Prostate gland (tissue), 2 donors: ENCODE measurements around the gene NFIC. TPM values are rescaled to one million over a fixed set of nuclear protein-coding genes. Genes with fewer than 3 reads are reported as not detected.

Source experiments
- DNase-seq: peaks from one replicate; pipeline ENCODE4 v3.0.0-alpha.2; 2019; ENCODE audit warnings: low spot score
- H3K27ac ChIP-seq, 2 donors: fragments of 200-600 bp; sonication (generic); 2 replicates each; pipeline ENCODE4 v1.5.1; 2017 to 2019
- H3K27me3 ChIP-seq: fragments of 200-600 bp; sonication (generic); replicated peaks from 2 replicates; pipeline ENCODE4 v1.5.1; 2019; ENCODE audit not compliant: insufficient read depth
- H3K36me3 ChIP-seq, 2 donors: fragments of 200-600 bp; sonication (generic); 1 replicate in 1 of 2; 2 replicates in 1 of 2; pipeline versions ENCODE4 v1.5.1 to v1.8.1; 2017 to 2019
- H3K4me1 ChIP-seq: fragments of 200-600 bp; sonication (generic); replicated peaks from 2 replicates; pipeline ENCODE4 v1.5.1; 2019
- H3K4me3 ChIP-seq, 2 donors: fragments of 200-600 bp; sonication (generic); 2 replicates each; pipeline ENCODE4 v1.5.1; 2017 to 2019
- H3K9me3 ChIP-seq: fragments of 200-600 bp; sonication (generic); 2 replicates; pipeline ENCODE4 v1.5.1; 2017
- POLR2A ChIP-seq: fragments of 450-650 bp; IDR thresholded peaks from one replicate; pipeline ENCODE4 v1.6.1; 2016; ENCODE audit warnings: antibody characterized with exemption, mild to moderate bottlenecking
- POLR2AphosphoS5 ChIP-seq: sonication (generic); formaldehyde crosslinking; IDR thresholded peaks from one replicate; pipeline ENCODE4 v1.6.1; 2017; ENCODE audit warnings: antibody characterized with exemption
- WGBS: methylation state at CpG from one replicate; pipeline ENCODE4 v1.1.5; 2018; 5-methylcytosine and 5-hydroxymethylcytosine counted together
- intact Hi-C: fragments of 100-400 bp; cut with DNase I; formaldehyde crosslinking; loops from one replicate; pipeline ENCODE4 v1.14.2; 2022
- total RNA-seq, 2 donors: library from RNA; depleted of rRNA; stranded (reverse); fragments of >200 nt; gene quantifications; one replicate each; pipeline ENCODE4 v1.1.0, GENCODE V29; 2016
- TF ChIP-seq, protein P1 (sequence below), 4 experiments: fragments of 200-600 bp in 2 of 4; fragments of 450-650 bp in 2 of 4; sonication (generic) in 2 of 4; IDR thresholded peaks; 1 replicate in 3 of 4; 2 replicates in 1 of 4; pipeline ENCODE4 v1.5.1; 2016 to 2019; ENCODE audit warnings: antibody characterized with exemption in 4 of 4, mild to moderate bottlenecking in 2 of 4, moderate library complexity in 2 of 4

Gene NFIC
- total RNA-seq, 2 donors from 2014 or later: 160 to 168 TPM

GRCh38 chr19:3403489-3404323 lies 37.3 kb downstream of the NFIC start:
- Histone ChIP-seq H3K36me3 (no peaks in the 10 kb centered on the region), H3K4me1 (peaks cover 19% of the 10 kb centered on the region), H3K9me3 (no peaks in the 10 kb centered on the region), H3K27ac (peak overlapping the region; percentile 99 to 100), H3K27me3 (no peaks in the 10 kb centered on the region), H3K4me3 (peak overlapping the region; percentile 31 to 33)
- TF ChIP-seq POLR2AphosphoS5 (peak; percentile 81), POLR2A (no peak)
- WGBS: 11% methylated on average over 48 of the region's 49 CpGs
- DNase-seq: peak; percentile 88
- intact Hi-C loops: no loop called here

GRCh38 chr19:3404324-3405260 lies 38.2 kb downstream of the NFIC start:
- H3K4me3 ChIP-seq: peak overlapping the region; percentile 31 to 33
- peak overlapping the region; percentile 99 to 100 for H3K27ac ChIP-seq
- 2% methylated on average over 50 of the region's 62 CpGs for WGBS

GRCh38 chr19:3405261-3405653 lies 38.9 kb downstream of the NFIC start:
- Histone ChIP-seq H3K4me3 (peak overlapping the region; percentile 31 to 33), H3K36me3 (no peaks in the 10 kb centered on the region), H3K27ac (peak overlapping the region; percentile 99 to 100), H3K4me1 (peaks cover 26% of the 10 kb centered on the region), H3K9me3 (no peaks in the 10 kb centered on the region), H3K27me3 (no peaks in the 10 kb centered on the region)
- TF ChIP-seq, protein P1, sequence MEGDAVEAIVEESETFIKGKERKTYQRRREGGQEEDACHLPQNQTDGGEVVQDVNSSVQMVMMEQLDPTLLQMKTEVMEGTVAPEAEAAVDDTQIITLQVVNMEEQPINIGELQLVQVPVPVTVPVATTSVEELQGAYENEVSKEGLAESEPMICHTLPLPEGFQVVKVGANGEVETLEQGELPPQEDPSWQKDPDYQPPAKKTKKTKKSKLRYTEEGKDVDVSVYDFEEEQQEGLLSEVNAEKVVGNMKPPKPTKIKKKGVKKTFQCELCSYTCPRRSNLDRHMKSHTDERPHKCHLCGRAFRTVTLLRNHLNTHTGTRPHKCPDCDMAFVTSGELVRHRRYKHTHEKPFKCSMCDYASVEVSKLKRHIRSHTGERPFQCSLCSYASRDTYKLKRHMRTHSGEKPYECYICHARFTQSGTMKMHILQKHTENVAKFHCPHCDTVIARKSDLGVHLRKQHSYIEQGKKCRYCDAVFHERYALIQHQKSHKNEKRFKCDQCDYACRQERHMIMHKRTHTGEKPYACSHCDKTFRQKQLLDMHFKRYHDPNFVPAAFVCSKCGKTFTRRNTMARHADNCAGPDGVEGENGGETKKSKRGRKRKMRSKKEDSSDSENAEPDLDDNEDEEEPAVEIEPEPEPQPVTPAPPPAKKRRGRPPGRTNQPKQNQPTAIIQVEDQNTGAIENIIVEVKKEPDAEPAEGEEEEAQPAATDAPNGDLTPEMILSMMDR (IDR thresholded peaks at IDR 0.05): no peak
- TF ChIP-seq POLR2AphosphoS5 (no peak), POLR2A (no peak)
- intact Hi-C loops: loop anchor here (5.0 kb wide), 1 partner anchor 38 kb away; the partner anchor contains the start of gene NFIC
- no peak for DNase-seq
- WGBS: 51% methylated on average over 6 of the region's 6 CpGs

More at GRCh38 chr19:3404324-3405260, 38.2 kb downstream of the NFIC start:
- TF ChIP-seq POLR2AphosphoS5 (peak; percentile 68), POLR2A (peak; percentile 67)
- TF ChIP-seq, protein P1 (IDR thresholded peaks at IDR 0.05): peak in 1 of 4 experiments; percentile 32
- no peaks in the 10 kb centered on the region for H3K9me3 ChIP-seq
- H3K27me3 ChIP-seq: no peaks in the 10 kb centered on the region
- peak; percentile 86 for DNase-seq
- H3K4me1 ChIP-seq: peaks cover 26% of the 10 kb centered on the region
- H3K36me3 ChIP-seq: no peaks in the 10 kb centered on the region
- intact Hi-C loops: loop anchor here (5.0 kb wide), 1 partner anchor 37 kb away; the partner anchor contains the start of gene NFIC

DNA sequence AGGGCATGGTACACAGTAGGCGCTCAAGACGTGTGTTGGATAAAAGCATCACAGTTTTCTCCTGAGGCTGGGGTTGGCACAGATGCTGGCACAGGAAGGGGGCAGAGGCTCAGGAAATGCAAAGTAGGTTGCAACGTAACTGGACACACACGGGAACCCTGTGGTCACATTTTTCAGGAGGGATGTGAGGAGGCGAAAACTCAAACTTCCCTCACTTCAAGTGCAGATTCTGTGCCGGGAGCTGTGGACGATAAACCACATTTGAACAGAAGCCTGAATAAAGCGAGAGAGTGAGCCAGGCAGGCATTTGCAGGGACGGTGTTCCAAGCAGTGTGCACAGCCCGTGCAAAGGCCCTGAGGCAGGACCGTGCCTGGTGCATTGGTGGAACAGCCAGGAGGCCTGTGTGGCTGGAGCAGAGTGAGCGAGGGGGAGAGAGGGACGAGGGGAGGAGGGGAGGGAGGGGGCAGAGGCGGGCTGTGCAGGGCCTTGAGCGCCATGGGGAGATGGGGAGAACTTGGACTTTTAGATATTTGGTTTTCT lies 40.3 kb downstream of the NFIC start:
- WGBS: 77% methylated on average over 15 of the region's 15 CpGs
- DNase-seq: no peak

More for the DNA sequence above, 40.3 kb downstream of the NFIC start:
- Histone ChIP-seq H3K27me3 (no peaks in the 10 kb centered on the region), H3K9me3 (no peaks in the 10 kb centered on the region), H3K4me3 (no peak overlapping the region), H3K36me3 (no peaks in the 10 kb centered on the region), H3K4me1 (peaks cover 26% of the 10 kb centered on the region), H3K27ac (peak overlapping the region; percentile 99 to 100)
- intact Hi-C loops: loop anchor here (5.0 kb wide), 1 partner anchor 39 kb away; the partner anchor contains the start of gene NFIC
- TF ChIP-seq POLR2A: no peak
- TF ChIP-seq, protein P1 (IDR thresholded peaks at IDR 0.05): no peak
- no peak for TF ChIP-seq POLR2AphosphoS5
